GM18517 (cell line): ENCODE data around the gene MAVS.
A peak's percentile ranks its signal among the peaks of the same experiment; 100 is the strongest.

ENCODE experiments used
- ATAC-seq: cut with Tn5 transposase; IDR thresholded peaks from one replicate; pipeline ENCODE4 v1.9.1; 2021; ENCODE audit warnings: mild to moderate bottlenecking, moderate library complexity; ENCODE audit not compliant: unreplicated experiment

The MAVS gene

GRCh38 chr20:3906744-3907721 lies 60.4 kb downstream of the MAVS start:
- peak; percentile 84 for ATAC-seq

DNA sequence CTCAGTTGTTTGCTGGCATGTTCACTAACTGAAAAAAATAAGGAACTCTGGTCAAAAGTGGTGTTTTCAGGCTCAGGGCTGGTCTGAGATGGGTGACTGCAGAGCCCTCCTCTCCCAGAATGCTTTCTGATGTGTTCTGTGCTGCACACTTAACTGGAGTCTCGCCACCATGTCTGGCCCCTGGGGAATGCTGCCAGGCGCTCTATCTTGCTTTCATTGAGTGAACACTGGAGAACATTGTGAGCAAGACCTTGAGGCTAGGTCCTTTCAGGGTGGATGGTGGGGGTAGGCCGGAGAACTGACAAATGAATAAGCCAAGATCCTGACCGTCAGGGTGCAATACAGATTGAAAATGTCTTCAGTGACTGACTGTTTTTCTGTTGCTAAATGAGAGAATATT lies 62.0 kb downstream of the MAVS start:
- no peak for ATAC-seq

GRCh38 chr20:3909952-3910366 lies 63.3 kb downstream of the MAVS start:
- no peak for ATAC-seq

DNA sequence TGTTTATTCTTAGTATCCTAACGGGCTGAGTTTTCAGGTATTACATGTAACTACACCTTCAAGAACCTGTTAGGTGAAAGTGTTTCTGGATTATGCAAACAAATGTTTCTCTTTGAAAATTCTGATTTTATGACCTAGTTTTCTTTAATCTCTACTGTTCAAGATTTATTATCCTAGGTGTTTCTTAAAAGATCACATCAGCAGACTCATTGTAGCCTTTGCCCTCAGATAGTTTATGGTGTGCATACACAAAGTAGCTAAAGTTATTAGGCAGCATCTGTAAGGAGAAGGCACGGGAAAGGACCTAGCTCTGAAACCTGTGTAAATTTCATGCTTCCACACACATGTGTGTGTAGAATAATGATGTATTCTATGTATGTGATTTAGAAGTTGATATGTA lies 64.2 kb downstream of the MAVS start:
- no peak for ATAC-seq

GRCh38 chr20:3911956-3912355 lies 65.3 kb downstream of the MAVS start:
- no peak for ATAC-seq

- no peak for ATAC-seq
Measured at GRCh38 chr20:3914446-3914845, 67.8 kb downstream of the MAVS start.

GRCh38 chr20:3915691-3916090 lies 69.1 kb downstream of the MAVS start:
- ATAC-seq: no peak

DNA sequence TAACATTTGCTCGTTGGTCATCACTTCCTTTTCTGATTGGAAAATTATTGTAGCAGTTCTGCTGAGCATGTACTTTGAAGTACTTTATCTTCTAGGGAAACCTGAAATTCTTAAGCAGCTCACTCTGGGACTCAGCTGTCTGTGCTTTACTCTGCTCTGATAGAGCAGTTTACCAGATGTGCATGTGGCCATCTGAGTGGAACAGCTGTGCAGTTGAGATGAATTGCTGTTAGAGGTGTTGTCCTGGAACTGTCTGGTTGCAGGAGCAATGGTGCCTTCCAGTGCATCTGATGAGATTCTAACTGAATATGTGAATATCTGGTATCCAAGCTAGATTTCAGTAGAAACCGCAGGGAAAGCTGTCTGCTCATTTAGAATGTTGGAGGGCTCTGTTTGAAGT lies 69.7 kb downstream of the MAVS start:
- ATAC-seq: no peak

- no peak for ATAC-seq
Measured at GRCh38 chr20:3919352-3919751, 72.7 kb downstream of the MAVS start.

DNA sequence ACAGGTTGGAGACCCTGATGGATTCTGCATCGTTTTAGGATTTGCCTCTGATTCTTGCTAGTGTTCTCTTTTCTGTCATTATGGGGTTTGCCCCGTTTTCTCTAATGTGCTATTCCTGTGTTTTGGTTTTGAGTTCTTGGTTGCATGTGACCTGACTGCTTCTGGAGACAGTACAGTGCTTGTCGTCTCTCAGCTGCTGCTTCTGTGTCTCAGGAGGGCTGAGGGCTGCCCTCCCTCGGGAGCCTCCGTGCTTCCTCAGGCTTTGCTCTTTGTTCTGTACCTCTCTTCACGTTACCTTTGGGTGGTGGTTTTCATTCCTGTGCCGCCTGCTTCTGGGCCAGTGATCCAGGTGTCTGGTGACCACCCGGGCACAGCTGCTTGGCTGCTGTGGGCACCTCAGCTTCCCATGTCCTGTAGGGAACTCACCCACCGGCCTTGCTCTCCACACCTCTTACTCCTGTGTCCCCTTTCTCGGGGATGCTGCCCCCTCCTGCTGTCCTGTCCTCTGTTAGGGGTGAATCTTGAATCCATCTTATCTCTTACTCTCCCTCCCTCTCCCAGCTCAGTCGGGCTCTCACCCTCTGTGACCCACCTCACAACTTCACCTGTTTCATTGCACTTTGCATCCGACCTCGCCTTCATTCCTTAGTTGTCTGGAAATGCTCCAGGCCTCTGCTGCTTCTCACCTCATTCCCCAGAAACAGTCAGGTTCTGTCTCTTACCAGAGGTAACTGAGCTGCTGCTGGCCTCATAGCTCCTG lies 75.8 kb downstream of the MAVS start:
- ATAC-seq: no peak

- ATAC-seq: no peak
Measured at GRCh38 chr20:3922983-3923339, 76.3 kb downstream of the MAVS start.

GRCh38 chr20:3923818-3924217 lies 77.2 kb downstream of the MAVS start:
- no peak for ATAC-seq

DNA sequence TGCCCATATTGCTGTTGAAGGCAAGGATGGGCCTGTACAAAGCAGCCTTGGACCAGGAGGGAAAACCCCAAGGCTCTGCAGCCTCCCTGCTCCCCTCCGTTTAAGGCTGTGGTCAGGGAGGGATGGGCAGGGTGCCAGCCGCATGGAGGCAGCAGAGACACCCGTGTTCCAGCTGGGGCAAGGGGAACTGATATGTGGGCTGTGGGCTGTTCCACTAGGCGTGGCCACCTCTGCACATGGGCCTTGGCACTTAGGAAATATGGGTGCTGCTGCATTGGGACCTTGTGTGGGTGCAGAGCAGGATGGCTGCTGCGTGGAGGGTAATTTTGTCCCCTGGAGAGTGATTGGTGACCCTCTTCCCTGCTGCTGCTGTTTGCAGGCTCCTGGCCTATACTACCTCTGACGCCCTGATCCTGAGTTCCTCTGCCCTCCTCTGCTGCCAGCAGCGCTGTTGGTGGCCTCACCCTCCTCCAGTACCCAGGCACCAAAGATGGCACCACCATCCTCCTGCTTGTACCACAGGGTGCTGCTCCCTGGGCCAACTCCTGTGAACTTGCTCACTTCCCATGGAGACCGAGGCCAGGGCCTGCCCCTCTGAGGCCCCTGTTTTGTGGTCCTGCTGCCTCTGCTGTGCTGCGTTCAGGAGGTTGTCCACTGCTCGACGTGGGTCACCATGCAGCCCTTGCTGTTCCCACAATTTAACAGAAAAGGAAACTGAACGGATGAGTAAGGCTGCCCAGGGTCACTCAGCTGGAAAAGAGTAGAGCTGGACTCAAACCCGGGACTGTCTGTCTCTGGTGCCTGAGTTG lies 77.9 kb downstream of the MAVS start:
- no peak for ATAC-seq

GRCh38 chr20:3925113-3925695 lies 78.6 kb downstream of the MAVS start:
- no peak for ATAC-seq
